Central memory CD8-positive, alpha-beta T cell (primary cell): ENCODE data around the gene RPS6KA2.

Source experiments
- ATAC-seq: fragments of 150-1000 bp; cut with Tn5 transposase; replicated peaks from 2 replicates; pipeline ENCODE4 v1.10.0; 2022; ENCODE audit warnings: mild to moderate bottlenecking, moderate FRiP score, moderate number of reproducible peaks; ENCODE audit not compliant: poor library complexity, severe bottlenecking; ENCODE audit errors: extremely low read depth
- DNase-seq, 2 donors: peaks; one replicate each; pipeline ENCODE4 v3.0.0; 2021; ENCODE audit warnings: low spot score in 2 of 2
- H3K27ac Mint-ChIP-seq: one replicate; pipeline ENCODE4 v1.8.0; 2022; ENCODE audit warnings: low read depth, mild to moderate bottlenecking, moderate library complexity, mixed read lengths
- H3K27me3 Mint-ChIP-seq: one replicate; pipeline ENCODE4 v1.8.0; 2022; ENCODE audit warnings: mixed read lengths
- H3K36me3 Mint-ChIP-seq: one replicate; pipeline ENCODE4 v1.8.0; 2022; ENCODE audit warnings: mild to moderate bottlenecking, moderate library complexity, mixed read lengths; ENCODE audit not compliant: insufficient read depth
- H3K4me1 Mint-ChIP-seq: one replicate; pipeline ENCODE4 v1.8.0; 2022; ENCODE audit warnings: mixed read lengths
- H3K4me3 Mint-ChIP-seq: one replicate; pipeline ENCODE4 v1.8.0; 2022; ENCODE audit warnings: mild to moderate bottlenecking, moderate library complexity, mixed read lengths
- H3K9me3 Mint-ChIP-seq: one replicate; pipeline ENCODE4 v1.8.0; 2022; ENCODE audit warnings: mixed read lengths

The RPS6KA2 gene

DNA sequence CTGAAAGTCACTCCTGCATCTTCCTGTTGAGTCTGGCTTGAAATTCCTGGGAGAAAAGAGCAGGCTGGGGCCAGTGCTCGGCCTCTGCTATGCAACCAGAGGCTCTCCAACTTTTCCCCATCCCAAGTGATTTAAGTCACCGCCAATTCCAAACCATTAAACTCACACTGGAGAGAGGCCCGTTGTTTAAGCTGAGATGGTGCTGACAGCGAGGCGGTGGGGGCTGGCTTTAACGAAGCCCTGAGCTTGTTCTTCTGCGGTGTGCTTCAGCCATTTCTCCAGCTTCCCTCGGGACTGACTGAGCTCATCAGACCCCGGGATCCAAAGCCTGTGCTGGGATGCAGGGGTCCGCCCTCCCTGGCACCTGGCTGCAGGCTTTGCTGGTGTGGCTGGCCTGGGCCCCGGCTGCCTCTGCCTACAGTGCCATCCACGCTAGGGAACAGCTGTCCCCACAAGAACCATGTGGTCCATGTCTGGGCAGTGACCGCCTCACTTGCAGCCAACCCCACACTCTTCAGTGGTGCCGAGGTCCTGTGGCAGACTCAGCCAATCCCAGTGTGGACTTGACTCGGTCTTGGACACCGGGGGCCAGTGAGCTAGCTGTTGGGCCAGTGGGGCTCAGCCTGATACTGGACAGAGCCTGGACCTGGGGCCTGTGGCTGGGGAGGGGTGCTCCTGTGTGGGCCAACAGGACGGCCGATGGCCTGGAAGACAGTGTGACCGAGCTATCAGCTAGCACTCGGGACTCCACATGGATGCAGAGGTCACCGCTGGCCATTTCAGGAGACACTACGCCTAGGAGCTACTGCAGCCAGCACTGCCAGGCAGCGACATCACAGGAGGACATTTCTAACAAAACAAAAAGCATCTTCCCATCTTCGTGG, 61.7 kb downstream of the RPS6KA2 start:
- no peak for DNase-seq
- ATAC-seq = no peak
- Mint-ChIP-seq H3K27me3 (peaks cover 25% of the 10 kb centered on the region), H3K4me1 (no peaks in the 10 kb centered on the region), H3K36me3 (no peaks in the 10 kb centered on the region), H3K4me3 (no peak overlapping the region), H3K27ac (no peak overlapping the region), H3K9me3 (peaks cover 6% of the 10 kb centered on the region)

DNA sequence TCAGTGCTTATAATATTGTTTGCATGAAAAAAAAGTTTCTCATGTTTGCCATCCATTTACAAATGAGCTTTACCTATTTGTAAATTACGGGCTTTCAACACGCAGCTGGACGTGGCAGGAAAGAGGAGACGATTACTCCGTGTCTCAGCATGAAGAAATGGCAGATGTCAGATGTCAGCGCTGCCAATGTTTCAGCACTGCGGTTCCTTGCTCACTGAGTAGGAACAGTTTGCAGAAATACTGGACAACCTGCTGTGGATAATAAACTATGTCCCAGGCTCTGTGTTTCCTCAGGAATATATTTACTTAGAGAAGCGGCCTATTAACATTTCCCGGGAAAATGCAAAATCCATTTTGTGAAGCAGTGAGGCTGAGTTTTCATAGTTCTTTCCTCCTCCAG, 63.2 kb downstream of the RPS6KA2 start:
- Mint-ChIP-seq H3K4me3 (no peak overlapping the region), H3K27me3 (peaks cover 16% of the 10 kb centered on the region), H3K4me1 (no peaks in the 10 kb centered on the region), H3K36me3 (no peaks in the 10 kb centered on the region), H3K9me3 (peaks cover 6% of the 10 kb centered on the region), H3K27ac (no peak overlapping the region)
- DNase-seq = no peak
- no peak for ATAC-seq

DNA sequence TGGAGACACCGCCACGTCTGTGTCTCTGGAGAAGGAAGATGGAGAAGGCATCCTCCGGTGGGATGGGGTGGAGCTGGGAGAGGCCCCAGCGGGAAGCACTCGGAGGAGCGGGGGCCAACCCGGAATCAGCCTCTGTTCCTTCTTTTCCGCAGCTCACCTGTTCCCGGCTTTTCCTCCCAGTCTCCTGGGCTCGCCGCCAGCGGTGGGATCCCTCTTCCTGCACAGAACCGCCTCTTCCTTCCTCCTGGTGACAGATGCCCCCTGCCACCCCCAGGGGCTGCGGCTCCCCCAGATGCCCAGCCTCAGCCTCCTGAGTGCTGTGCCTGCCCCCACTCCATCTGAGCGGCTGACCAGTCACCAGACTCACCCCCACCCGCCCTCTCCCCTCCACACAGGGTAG, 63.9 kb downstream of the RPS6KA2 start:
- Mint-ChIP-seq H3K4me1 (no peaks in the 10 kb centered on the region), H3K27me3 (peaks cover 16% of the 10 kb centered on the region), H3K4me3 (no peak overlapping the region), H3K27ac (no peak overlapping the region), H3K36me3 (no peaks in the 10 kb centered on the region), H3K9me3 (peaks cover 6% of the 10 kb centered on the region)
- no peak for DNase-seq
- no peak for ATAC-seq

DNA sequence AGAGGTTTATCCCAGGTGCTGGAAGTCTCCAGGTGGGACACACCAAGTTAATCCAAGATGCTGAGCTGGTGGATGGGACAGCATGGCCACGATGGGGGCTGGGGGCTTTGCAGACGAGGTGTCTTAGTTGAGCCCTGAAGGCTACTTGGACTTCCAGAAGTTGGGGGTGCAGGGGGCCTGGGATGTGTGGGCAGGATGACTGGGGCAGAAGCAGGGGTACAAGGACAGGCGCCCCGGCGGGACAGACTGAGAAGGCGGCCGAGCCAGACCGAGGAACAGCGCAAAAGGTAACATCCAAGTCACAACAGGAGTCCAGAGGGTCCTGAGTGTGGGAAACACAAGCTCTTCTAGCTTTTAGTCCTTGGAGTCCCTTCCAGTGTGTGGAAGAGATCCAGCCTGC, 64.3 kb downstream of the RPS6KA2 start:
- ATAC-seq (no peak), DNase-seq (no peak)
- no peaks in the 10 kb centered on the region for H3K36me3 Mint-ChIP-seq
- H3K9me3 Mint-ChIP-seq = peaks cover 6% of the 10 kb centered on the region
- no peak overlapping the region for H3K27ac Mint-ChIP-seq
- no peak overlapping the region for H3K4me3 Mint-ChIP-seq
- peaks cover 16% of the 10 kb centered on the region for H3K27me3 Mint-ChIP-seq
- H3K4me1 Mint-ChIP-seq = no peaks in the 10 kb centered on the region

DNA sequence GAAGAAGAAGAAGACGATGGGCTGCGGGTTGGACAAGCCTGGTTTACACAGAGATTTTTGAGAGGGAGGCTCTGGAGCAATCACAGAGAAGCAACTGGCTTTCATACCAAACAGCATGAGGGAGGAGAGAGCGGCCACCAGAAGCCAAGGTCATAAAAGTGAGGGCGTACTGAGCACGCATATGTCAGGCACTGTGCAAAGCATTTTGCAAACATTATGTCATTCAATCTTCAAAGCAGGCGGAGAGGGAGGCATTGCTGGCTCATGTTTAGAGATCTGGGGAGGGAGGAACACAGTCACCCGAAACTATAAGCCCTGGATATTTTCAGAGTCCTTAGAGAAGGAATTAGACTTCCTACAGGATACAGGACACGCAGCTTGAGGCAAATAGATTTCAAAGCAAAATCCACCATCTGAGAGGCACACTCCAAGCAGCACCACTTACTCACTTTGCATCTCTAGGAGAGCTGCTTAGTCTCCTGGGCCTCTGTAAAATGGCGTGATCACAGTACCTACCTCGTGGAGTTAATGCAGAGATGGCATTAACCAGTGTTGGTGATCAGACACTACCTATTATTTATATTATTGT, 65.2 kb downstream of the RPS6KA2 start:
- ATAC-seq (no peak), DNase-seq (no peak)
- no peak overlapping the region for H3K27ac Mint-ChIP-seq
- no peaks in the 10 kb centered on the region for H3K4me1 Mint-ChIP-seq
- H3K36me3 Mint-ChIP-seq = no peaks in the 10 kb centered on the region
- H3K9me3 Mint-ChIP-seq = peaks cover 6% of the 10 kb centered on the region
- no peak overlapping the region for H3K4me3 Mint-ChIP-seq
- H3K27me3 Mint-ChIP-seq = peaks cover 22% of the 10 kb centered on the region

DNA sequence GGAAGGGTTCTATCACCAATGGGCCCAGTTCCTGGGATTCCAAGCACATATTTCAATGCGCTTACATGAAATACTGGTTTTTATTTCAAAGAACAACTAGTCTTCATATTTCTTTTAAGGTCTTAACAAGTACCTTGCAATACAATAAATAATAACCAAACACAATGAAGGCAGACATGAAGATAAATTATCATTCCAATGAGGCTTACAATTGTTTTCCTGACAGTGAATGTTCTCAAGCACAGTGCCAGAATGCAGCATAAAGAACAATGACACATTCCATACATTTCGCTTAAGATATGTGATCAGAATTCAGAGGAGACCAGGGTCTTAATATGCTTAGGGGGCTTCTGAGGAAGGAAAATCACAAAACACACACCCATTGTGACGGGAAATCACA, 66.8 kb downstream of the RPS6KA2 start:
- ATAC-seq (no peak), DNase-seq (no peak)
- no peak overlapping the region for H3K27ac Mint-ChIP-seq
- no peaks in the 10 kb centered on the region for H3K36me3 Mint-ChIP-seq
- H3K4me3 Mint-ChIP-seq = no peak overlapping the region
- peaks cover 6% of the 10 kb centered on the region for H3K9me3 Mint-ChIP-seq
- no peaks in the 10 kb centered on the region for H3K4me1 Mint-ChIP-seq
- H3K27me3 Mint-ChIP-seq = peaks cover 39% of the 10 kb centered on the region

DNA sequence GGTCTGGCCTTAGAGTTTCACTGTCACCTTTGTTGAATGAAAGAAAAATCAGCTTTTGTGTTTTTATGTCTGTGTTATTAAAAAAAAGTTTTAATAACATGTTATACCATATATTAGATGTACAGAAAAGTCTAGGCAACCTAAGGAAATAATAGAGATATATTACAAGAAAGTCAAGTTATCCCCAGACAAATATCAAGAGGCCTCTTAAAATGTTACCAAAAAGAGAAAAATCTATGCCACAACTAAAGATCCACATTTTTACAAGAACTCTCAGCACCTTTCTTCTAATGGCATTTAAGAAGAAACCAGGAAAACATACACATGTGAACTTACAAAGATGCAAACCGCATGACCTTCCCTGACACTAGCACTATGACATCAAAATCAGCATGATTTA, 67.4 kb downstream of the RPS6KA2 start:
- DNase-seq (no peak), ATAC-seq (no peak)
- H3K4me3 Mint-ChIP-seq = no peak overlapping the region
- no peaks in the 10 kb centered on the region for H3K36me3 Mint-ChIP-seq
- H3K9me3 Mint-ChIP-seq = peaks cover 6% of the 10 kb centered on the region
- no peaks in the 10 kb centered on the region for H3K4me1 Mint-ChIP-seq
- H3K27ac Mint-ChIP-seq = no peak overlapping the region
- peaks cover 41% of the 10 kb centered on the region for H3K27me3 Mint-ChIP-seq

DNA sequence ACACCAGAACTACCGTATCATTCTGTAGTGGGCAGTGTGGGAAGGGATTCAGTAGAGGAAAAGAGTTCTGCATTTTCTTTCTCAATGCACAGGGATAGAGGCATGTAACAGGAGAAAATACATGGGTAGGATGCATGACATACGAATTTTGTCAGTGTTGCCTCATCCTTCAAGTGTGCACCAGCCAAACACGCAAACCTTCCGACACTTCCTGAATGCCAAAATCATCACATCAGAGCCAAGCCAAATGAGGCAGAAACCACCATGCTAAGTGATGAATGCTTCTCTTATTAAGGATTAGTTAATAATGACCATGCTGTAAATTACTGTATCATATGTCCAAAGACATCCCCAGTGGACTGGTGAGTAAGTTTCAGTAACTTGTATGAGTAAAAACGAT, 67.8 kb downstream of the RPS6KA2 start:
- Mint-ChIP-seq H3K4me1 (no peaks in the 10 kb centered on the region), H3K9me3 (peaks cover 6% of the 10 kb centered on the region), H3K4me3 (no peak overlapping the region), H3K27ac (no peak overlapping the region), H3K27me3 (peaks cover 37% of the 10 kb centered on the region), H3K36me3 (no peaks in the 10 kb centered on the region)
- DNase-seq (no peak), ATAC-seq (no peak)

DNA sequence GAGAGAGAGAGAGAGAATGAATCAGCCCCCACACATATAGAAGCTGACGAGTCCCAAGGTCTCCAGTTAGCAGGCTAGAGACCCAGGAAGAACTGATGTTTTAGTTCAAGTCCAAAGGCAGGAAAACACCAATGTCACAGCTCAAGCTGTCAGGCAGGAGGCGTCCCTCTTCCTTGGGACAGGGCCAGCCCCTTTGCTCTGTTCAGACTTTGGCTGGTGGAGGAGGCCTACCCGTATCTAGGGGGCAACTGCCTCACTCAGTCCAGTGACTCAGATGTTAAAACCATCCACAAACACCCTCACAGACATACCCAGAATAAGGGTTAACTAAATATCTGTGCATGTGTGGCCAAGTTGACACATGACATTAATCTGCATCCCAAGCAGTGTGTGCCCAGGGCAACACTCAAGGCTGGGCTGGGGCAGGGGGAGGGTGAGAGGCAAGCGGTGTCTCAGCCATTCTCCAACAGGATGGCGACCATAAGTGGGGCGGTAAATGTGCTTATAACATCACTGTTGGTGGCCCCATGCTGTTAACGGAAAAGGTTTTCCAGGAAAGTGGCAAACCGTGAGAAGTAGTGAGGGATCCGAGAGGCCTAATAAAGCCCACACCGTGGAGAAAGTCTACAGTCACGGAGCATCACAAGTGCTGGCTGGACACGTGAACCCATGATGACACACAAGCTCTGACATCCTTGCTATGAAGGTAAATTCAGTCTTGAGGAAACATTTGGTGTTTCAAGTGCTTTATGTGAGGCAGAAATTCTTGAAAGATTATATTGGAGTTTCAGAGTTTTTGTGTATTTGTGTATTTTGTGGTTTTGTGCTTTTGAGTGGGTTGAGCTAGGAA, 68.7 kb downstream of the RPS6KA2 start:
- H3K27ac Mint-ChIP-seq = no peak overlapping the region
- no peak overlapping the region for H3K4me3 Mint-ChIP-seq
- H3K27me3 Mint-ChIP-seq = peaks cover 36% of the 10 kb centered on the region
- peaks cover 6% of the 10 kb centered on the region for H3K9me3 Mint-ChIP-seq
- H3K36me3 Mint-ChIP-seq = no peaks in the 10 kb centered on the region
- ATAC-seq (no peak), DNase-seq (no peak)
- H3K4me1 Mint-ChIP-seq = no peaks in the 10 kb centered on the region

DNA sequence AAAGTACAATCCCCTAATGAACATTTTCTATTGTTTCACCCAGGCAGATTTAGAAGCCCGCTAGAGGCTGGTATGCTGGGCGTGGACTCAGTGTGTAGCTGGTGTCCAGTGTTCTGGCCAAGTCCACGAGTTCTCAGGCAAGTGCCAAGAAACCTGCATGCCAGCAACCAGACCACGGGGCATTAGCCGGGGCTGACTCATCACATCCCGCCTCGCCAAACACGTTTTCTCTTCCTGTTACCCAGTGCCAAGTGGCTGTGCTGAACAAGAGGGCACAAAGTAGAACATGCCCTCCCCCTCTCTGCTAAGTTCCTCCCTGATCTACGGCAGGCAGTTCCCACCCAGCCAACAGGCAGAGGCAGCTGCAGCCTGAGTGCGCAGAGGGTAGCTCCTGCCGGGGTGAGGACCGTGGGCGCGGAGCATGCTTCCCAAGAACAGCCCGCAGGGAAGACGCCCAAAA, 70.2 kb downstream of the RPS6KA2 start:
- H3K27ac Mint-ChIP-seq = no peak overlapping the region
- no peak overlapping the region for H3K4me3 Mint-ChIP-seq
- H3K4me1 Mint-ChIP-seq = no peaks in the 10 kb centered on the region
- peaks cover 36% of the 10 kb centered on the region for H3K27me3 Mint-ChIP-seq
- H3K9me3 Mint-ChIP-seq = peaks cover 6% of the 10 kb centered on the region
- DNase-seq (no peak), ATAC-seq (no peak)
- H3K36me3 Mint-ChIP-seq = no peaks in the 10 kb centered on the region

DNA sequence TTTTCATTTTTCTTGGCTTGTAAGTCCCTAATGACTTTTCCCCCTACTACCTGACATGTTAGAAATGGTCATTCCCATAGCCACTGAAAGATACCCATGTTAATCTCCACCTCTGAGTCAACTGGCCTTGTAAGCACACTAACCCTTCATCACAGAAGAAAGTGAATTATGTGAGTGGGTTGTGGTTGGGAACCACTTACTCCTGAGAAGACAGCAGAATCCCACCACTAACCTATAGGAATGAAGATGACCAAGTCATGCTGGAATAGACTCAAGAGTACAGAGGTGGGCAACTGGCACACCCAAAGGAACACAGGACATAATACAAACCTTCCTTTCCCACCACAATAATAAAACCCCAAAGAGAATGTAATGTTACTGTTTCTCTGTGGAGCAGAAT, 70.7 kb downstream of the RPS6KA2 start:
- ATAC-seq = no peak
- H3K4me1 Mint-ChIP-seq = no peaks in the 10 kb centered on the region
- H3K4me3 Mint-ChIP-seq = no peak overlapping the region
- peaks cover 6% of the 10 kb centered on the region for H3K9me3 Mint-ChIP-seq
- H3K27me3 Mint-ChIP-seq = peaks cover 34% of the 10 kb centered on the region
- no peaks in the 10 kb centered on the region for H3K36me3 Mint-ChIP-seq
- H3K27ac Mint-ChIP-seq = no peak overlapping the region
- no peak for DNase-seq

DNA sequence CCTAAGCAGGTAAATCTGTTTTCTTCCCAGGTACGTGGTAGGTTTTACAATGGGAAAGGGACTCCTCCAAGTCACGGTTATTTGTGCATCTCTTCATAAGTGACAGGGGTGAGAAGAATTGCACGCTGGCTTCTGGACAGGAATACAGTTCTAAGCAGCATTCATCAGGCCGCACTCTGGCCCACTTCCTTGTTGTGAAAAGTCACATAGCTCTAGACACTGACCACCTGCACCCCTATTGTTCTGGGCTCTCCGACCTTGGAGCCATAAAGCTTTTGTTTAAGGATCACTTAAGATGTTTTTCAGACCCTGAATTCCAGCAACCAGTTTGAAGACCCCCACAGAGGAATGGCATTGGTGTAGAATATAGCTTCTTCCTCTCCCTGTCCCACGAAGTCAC, 72.0 kb downstream of the RPS6KA2 start:
- ATAC-seq = no peak
- H3K9me3 Mint-ChIP-seq = no peaks in the 10 kb centered on the region
- H3K27ac Mint-ChIP-seq = no peak overlapping the region

More for the DNA sequence above, 72.0 kb downstream of the RPS6KA2 start:
- H3K27me3 Mint-ChIP-seq = peaks cover 27% of the 10 kb centered on the region
- no peaks in the 10 kb centered on the region for H3K36me3 Mint-ChIP-seq
- no peaks in the 10 kb centered on the region for H3K4me1 Mint-ChIP-seq
- no peak overlapping the region for H3K4me3 Mint-ChIP-seq
- no peak for DNase-seq
